ENCODE measurements around the gene GALNT6. TPM values are rescaled to one million over a fixed set of nuclear protein-coding genes. Genes with fewer than 3 reads are reported as not detected.

Gene GALNT6
- total RNA-seq, 1 experiment from 2014 or later = 73.0 TPM

DNA sequence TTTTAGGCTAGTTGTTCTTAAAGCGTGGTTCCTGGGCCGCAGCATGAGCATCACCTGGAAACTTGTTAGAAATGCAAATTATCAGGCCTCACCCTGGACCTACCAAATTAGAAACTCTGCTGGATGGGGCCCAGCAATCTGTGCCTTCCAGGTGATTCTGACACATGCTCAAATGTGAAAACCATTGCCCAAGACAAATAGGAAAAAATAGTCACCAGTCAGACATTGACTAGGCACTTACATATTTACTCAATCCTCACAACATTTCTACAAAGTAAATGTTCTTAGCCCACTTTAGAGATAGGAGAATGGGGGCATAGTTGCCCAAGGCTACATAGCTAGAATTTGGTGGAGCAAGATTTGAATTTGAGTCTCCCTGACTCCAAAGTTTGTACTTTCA is 48.0 kb downstream of the GALNT6 start:
- Histone ChIP-seq H4K20me1 (ENCODE audit: insufficient read depth) (no peaks in the 10 kb centered on the region), H3K4me1 (replicated peaks; ENCODE audit: insufficient read depth) (peaks cover 8% of the 10 kb centered on the region), H3K9me2 (ENCODE audit: insufficient read depth) (no peaks in the 10 kb centered on the region), H3K9me3 (ENCODE audit: insufficient read depth, low read depth) (no peaks in the 10 kb centered on the region), H3F3A (ENCODE audit: insufficient read depth, low read depth) (no peaks in the 10 kb centered on the region), H3K4me3 (no peak overlapping the region), H3K27ac (no peak overlapping the region), H2AFZ (no peak overlapping the region), H3K27me3 (ENCODE audit: insufficient read depth, low read depth) (no peaks in the 10 kb centered on the region), H3K36me3 (ENCODE audit: low read depth) (no peaks in the 10 kb centered on the region), H3K79me2 (ENCODE audit: low read depth) (no peaks in the 10 kb centered on the region), H3K4me2 (no peak overlapping the region)
- no peak for DNase-seq
- ChIA-PET POLR2A (ENCODE audit: unreplicated experiment) (no interaction called here), CTCF (interaction anchor here (0.5 kb wide), 1 partner anchor 298 kb away, joined by 3 read pairs; no protein-coding TSS in a partner anchor)
- intact Hi-C loops (cut with micrococcal nuclease; ENCODE audit: unreplicated experiment) = loop anchor here (5.0 to 10.0 kb wide), 4 partner anchors 258 to 578 kb away; partner anchors contain the start of genes ATF1 and CSRNP2
- TF ChIP-seq EZH2 (IDR thresholded peaks at IDR 0.05; ENCODE audit: low read depth) = no peak
- TF ChIP-seq CTCF (conservative IDR thresholded peaks at IDR 0.05) = no peak
- no TSS peak for BruUV-seq (replicated peaks)

GRCh38 chr12:51342416-51342815 is 48.8 kb downstream of the GALNT6 start:
- POLR2A ChIA-PET (ENCODE audit: unreplicated experiment) = no interaction called here
- intact Hi-C loops (cut with micrococcal nuclease; ENCODE audit: unreplicated experiment) = loop anchor here (5.0 to 10.0 kb wide), 4 partner anchors 258 to 578 kb away; partner anchors contain the start of genes ATF1 and CSRNP2
- Histone ChIP-seq H3K27ac (no peak overlapping the region), H3K4me1 (replicated peaks; ENCODE audit: insufficient read depth) (peaks cover 8% of the 10 kb centered on the region), H3K27me3 (ENCODE audit: insufficient read depth, low read depth) (no peaks in the 10 kb centered on the region), H3K79me2 (ENCODE audit: low read depth) (no peaks in the 10 kb centered on the region), H3K9me2 (ENCODE audit: insufficient read depth) (no peaks in the 10 kb centered on the region), H4K20me1 (ENCODE audit: insufficient read depth) (no peaks in the 10 kb centered on the region), H3K9me3 (ENCODE audit: insufficient read depth, low read depth) (no peaks in the 10 kb centered on the region), H2AFZ (no peak overlapping the region), H3K4me3 (no peak overlapping the region), H3K4me2 (no peak overlapping the region), H3F3A (ENCODE audit: insufficient read depth, low read depth) (no peaks in the 10 kb centered on the region), H3K36me3 (ENCODE audit: low read depth) (no peaks in the 10 kb centered on the region)
- DNase-seq = no peak
- TF ChIP-seq EZH2 (IDR thresholded peaks at IDR 0.05; ENCODE audit: low read depth) = no peak
- no peak for TF ChIP-seq CTCF (conservative IDR thresholded peaks at IDR 0.05)
- BruUV-seq (replicated peaks) = no TSS peak
- CTCF ChIA-PET = no interaction called here

DNA sequence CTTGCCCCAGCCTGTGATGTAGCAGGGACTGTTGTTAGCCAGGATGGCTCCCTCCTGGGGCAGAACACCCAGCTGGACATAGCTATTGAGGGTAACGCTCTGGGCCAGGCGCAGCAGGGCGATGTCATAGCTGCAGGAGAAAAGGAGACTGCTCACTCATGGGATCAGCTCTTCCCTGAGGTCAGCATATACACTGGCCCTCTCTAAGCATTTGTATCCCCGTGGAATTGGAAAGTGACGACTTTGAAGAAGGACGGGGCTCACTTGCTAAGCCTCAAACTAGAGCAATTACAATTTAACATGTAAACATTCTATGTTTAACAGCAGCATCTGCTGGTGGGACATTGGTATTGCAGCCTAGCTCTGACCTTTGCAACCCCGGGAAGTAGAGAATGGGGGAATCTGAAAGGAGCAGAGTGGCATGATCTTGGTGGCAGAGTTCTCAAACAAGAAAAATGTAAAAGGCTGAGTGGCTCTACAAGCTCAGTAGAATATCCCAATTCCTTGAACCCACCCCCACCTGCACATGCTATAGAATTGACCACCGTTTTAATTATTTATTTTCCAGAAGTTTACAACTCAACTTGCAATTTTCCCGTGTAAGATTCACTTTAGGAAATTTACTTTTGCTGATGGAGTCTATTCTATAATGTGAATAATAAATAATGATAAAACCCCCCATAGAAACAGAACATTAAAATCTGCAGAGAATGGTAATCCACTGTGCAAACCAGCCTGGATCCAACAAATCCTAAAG is 49.8 kb downstream of the GALNT6 start:
- no peaks in the 10 kb centered on the region for H3K27me3 ChIP-seq (ENCODE audit: insufficient read depth, low read depth)
- H2AFZ ChIP-seq = peak overlapping the region; percentile 40; the same call in 1 of the 2 replicates
- TF ChIP-seq EZH2 (IDR thresholded peaks at IDR 0.05; ENCODE audit: low read depth) (no peak), CTCF (conservative IDR thresholded peaks at IDR 0.05) (peak; percentile 99)
- no TSS peak for BruUV-seq (replicated peaks)
- CTCF ChIA-PET = interaction anchor here (0.6 to 1.8 kb wide), 9 partner anchors 9 to 355 kb away, joined by 3 to 16 read pairs (median 6); partner anchors contain the start of gene SMAGP
- peak; percentile 52 to 66 for DNase-seq
- H3K4me1 ChIP-seq (replicated peaks; ENCODE audit: insufficient read depth) = peaks cover 8% of the 10 kb centered on the region
- H4K20me1 ChIP-seq (ENCODE audit: insufficient read depth) = no peaks in the 10 kb centered on the region
- no peaks in the 10 kb centered on the region for H3K36me3 ChIP-seq (ENCODE audit: low read depth)
- intact Hi-C loops (cut with micrococcal nuclease; ENCODE audit: unreplicated experiment) = loop anchor here (1.0 to 10.0 kb wide), 6 partner anchors 72 to 577 kb away; partner anchors contain the start of genes ATF1 and CSRNP2
- H3K9me3 ChIP-seq (ENCODE audit: insufficient read depth, low read depth) = no peaks in the 10 kb centered on the region
- H3K79me2 ChIP-seq (ENCODE audit: low read depth) = no peaks in the 10 kb centered on the region
- POLR2A ChIA-PET (ENCODE audit: unreplicated experiment) = interaction anchor here (0.7 to 0.8 kb wide), 2 partner anchors 53 to 258 kb away, joined by 3 to 4 read pairs; no protein-coding TSS in a partner anchor
- no peak overlapping the region for H3K4me3 ChIP-seq
- H3K9me2 ChIP-seq (ENCODE audit: insufficient read depth) = no peaks in the 10 kb centered on the region
- no peak overlapping the region for H3K27ac ChIP-seq
- H3F3A ChIP-seq (ENCODE audit: insufficient read depth, low read depth) = peaks cover 5% of the 10 kb centered on the region; the same call in 1 of the 2 replicates
- H3K4me2 ChIP-seq = peak overlapping the region; percentile 52

All from PC-9 (cell line).